B cell (primary cell): Measurements from ENCODE around the gene OOSP4A. TPM values are rescaled to one million over a fixed set of nuclear protein-coding genes. Genes with fewer than 3 reads are reported as not detected.

Source experiments
- ATAC-seq: fragments of 200-7000 bp; cut with Tn5 transposase; one replicate; pipeline ENCODE4 v1.10.0; 2021; ENCODE audit warnings: low read depth, mild to moderate bottlenecking, moderate number of reproducible peaks, moderate library complexity
- CTCF ChIA-PET: fragments of 350-600 bp; sonication (Branson Sonifier 250); formaldehyde crosslinking; loops from one replicate; lab custom pipeline; 2021; ENCODE audit warnings: antibody characterized with exemption, inconsistent platforms; lab: Charles Lee
- POLR2A ChIA-PET: fragments of 350-600 bp; sonication (Branson Sonifier 250); formaldehyde crosslinking; loops from one replicate; lab custom pipeline; 2021; ENCODE audit warnings: antibody characterized with exemption; lab: Charles Lee
- DNase-seq: peaks from one replicate; pipeline ENCODE4 v3.0.0; 2013
- H2AFZ ChIP-seq: 2 replicates; pipeline ENCODE4 v1.6.1; 2012; ENCODE audit warnings: mild to moderate bottlenecking, low read depth, low read length; ENCODE audit not compliant: insufficient read depth, poor library complexity, severe bottlenecking
- H3K27ac ChIP-seq, 2 donors: 1 replicate in 1 of 2; 2 replicates in 1 of 2; pipeline ENCODE4 v1.5.1; 2012 to 2013; ENCODE audit warnings: low read length in 2 of 2, mild to moderate bottlenecking in 2 of 2, moderate library complexity in 1 of 2
- H3K27me3 ChIP-seq, 4 experiments: fragments of 200-600 bp in 1 of 4; sonication (generic) in 1 of 4; replicated peaks in 1 of 4; 1 replicate in 2 of 4; 2 replicates in 2 of 4; pipeline versions ENCODE4 v1.6.1 to v1.7.0; 2013 to 2016; ENCODE audit warnings: low read length in 3 of 4, mild to moderate bottlenecking in 2 of 4, mixed read lengths in 1 of 4, moderate library complexity in 1 of 4; ENCODE audit not compliant: insufficient read depth in 4 of 4, control insufficient read depth in 3 of 4; ENCODE audit errors: control extremely low read depth in 1 of 4
- H3K36me3 ChIP-seq, 2 experiments: replicated peaks in 1 of 2; 1 replicate in 1 of 2; 2 replicates in 1 of 2; pipeline versions ENCODE4 v1.6.1 to v1.7.1; 2013; ENCODE audit warnings: low read length in 1 of 2; ENCODE audit not compliant: insufficient read depth in 2 of 2, control insufficient read depth in 1 of 2; ENCODE audit errors: control extremely low read depth in 1 of 2, extremely low read depth in 1 of 2
- H3K4me1 ChIP-seq, 2 donors: fragments of 200-600 bp in 1 of 2; sonication (generic) in 1 of 2; 1 replicate in 1 of 2; 2 replicates in 1 of 2; pipeline versions ENCODE4 v1.5.1 to v1.6.1; 2013 to 2017; ENCODE audit warnings: low read length in 2 of 2; ENCODE audit not compliant: control insufficient read depth in 2 of 2, insufficient read depth in 2 of 2
- H3K4me2 ChIP-seq: replicated peaks from 2 replicates; pipeline ENCODE3; 2012; ENCODE audit warnings: mild to moderate bottlenecking, low read depth, low read length; ENCODE audit not compliant: poor library complexity, severe bottlenecking
- H3K4me3 ChIP-seq, 5 experiments: fragments of 200-600 bp in 1 of 5; sonication (generic) in 1 of 5; 1 replicate in 3 of 5; 2 replicates in 2 of 5; pipeline versions ENCODE4 v1.5.1 to v1.7.0; 2011 to 2016; ENCODE audit warnings: low read length in 4 of 5, mild to moderate bottlenecking in 4 of 5, low read depth in 2 of 5, control low read depth in 1 of 5, moderate library complexity in 1 of 5; ENCODE audit not compliant: insufficient read depth in 1 of 5; ENCODE audit errors: control extremely low read depth in 1 of 5, extremely low read depth in 1 of 5
- H3K79me2 ChIP-seq: fragments of 200-600 bp; sonication (generic); one replicate; pipeline ENCODE4 v1.6.0; 2016; ENCODE audit warnings: low read length; ENCODE audit not compliant: control insufficient read depth, insufficient read depth
- H3K9ac ChIP-seq: fragments of 200-600 bp; sonication (generic); 2 replicates; pipeline ENCODE4 v1.6.1; 2017; ENCODE audit warnings: mild to moderate bottlenecking, low read length, moderate library complexity
- H3K9me3 ChIP-seq, 3 donors: one replicate each; pipeline versions ENCODE4 v1.6.1 to v1.7.1; 2013; ENCODE audit warnings: low read length in 2 of 3; ENCODE audit not compliant: control insufficient read depth in 2 of 3, insufficient read depth in 1 of 3; ENCODE audit errors: control extremely low read depth in 1 of 3
- H4K20me1 ChIP-seq: 2 replicates; pipeline ENCODE4 v1.6.0; 2012; ENCODE audit warnings: mild to moderate bottlenecking, low read length; ENCODE audit not compliant: insufficient read depth, control insufficient read depth, poor library complexity, severe bottlenecking
- H3K27ac Mint-ChIP-seq: one replicate; pipeline ENCODE4 v1.8.0; 2021; ENCODE audit warnings: mixed read lengths
- H3K27me3 Mint-ChIP-seq: one replicate; pipeline ENCODE4 v1.8.0; 2021; ENCODE audit warnings: mixed read lengths
- H3K4me1 Mint-ChIP-seq: one replicate; pipeline ENCODE4 v1.8.0; 2021; ENCODE audit warnings: mixed read lengths
- H3K4me3 Mint-ChIP-seq: one replicate; pipeline ENCODE4 v1.8.0; 2021; ENCODE audit warnings: mixed read lengths
- H3K9me3 Mint-ChIP-seq: one replicate; pipeline ENCODE4 v1.8.0; 2022; ENCODE audit warnings: mixed read lengths; ENCODE audit not compliant: insufficient read depth
- EZH2 ChIP-seq: IDR thresholded peaks from 2 replicates; pipeline ENCODE4 v1.6.1; 2012; ENCODE audit warnings: borderline replicate concordance, low read depth, mild to moderate bottlenecking, moderate library complexity, low read length; ENCODE audit not compliant: insufficient read depth, poor library complexity, severe bottlenecking
- WGBS: methylation state at CpG from one replicate; pipeline ENCODE4 v1.1.5; 2013; ENCODE audit warnings: missing lambda C conversion rate; ENCODE audit not compliant: insufficient coverage; 5-methylcytosine and 5-hydroxymethylcytosine counted together
- intact Hi-C: fragments of 100-400 bp; cut with micrococcal nuclease; formaldehyde crosslinking; loops from one replicate; pipeline ENCODE4 v1.10.0; 2022
- polyA minus RNA-seq: library from RNA; depleted of rRNA, polyadenylated mRNA; stranded (reverse); fragments of >200 nt; gene quantifications from 2 replicates; pipeline ENCODE4 v1.2.3, GENCODE V29; 2012
- polyA plus RNA-seq: library from polyadenylated mRNA; depleted of rRNA; stranded (reverse); fragments of >200 nt; gene quantifications from 2 replicates; pipeline ENCODE4 v1.2.3, GENCODE V29; 2012
- total RNA-seq, 2 donors: library from RNA; stranded (reverse); fragments of 120-200 nt in 1 of 2; gene quantifications; 1 replicate in 1 of 2; 2 replicates in 1 of 2; pipeline versions ENCODE4 v1.2.3 to v1.2.4, GENCODE V29; 2013 to 2022
- TF ChIP-seq, protein P1 (sequence below): fragments of 200-600 bp; IDR thresholded peaks from one replicate; pipeline ENCODE4 v1.8.0; 2022; ENCODE audit warnings: antibody characterized with exemption, mild to moderate bottlenecking

The OOSP4A gene
- total RNA-seq (not detected in 2 replicates), polyA plus RNA-seq (not detected in 2 replicates), polyA minus RNA-seq (not detected in 2 replicates)
- not detected for total RNA-seq (2013)

DNA sequence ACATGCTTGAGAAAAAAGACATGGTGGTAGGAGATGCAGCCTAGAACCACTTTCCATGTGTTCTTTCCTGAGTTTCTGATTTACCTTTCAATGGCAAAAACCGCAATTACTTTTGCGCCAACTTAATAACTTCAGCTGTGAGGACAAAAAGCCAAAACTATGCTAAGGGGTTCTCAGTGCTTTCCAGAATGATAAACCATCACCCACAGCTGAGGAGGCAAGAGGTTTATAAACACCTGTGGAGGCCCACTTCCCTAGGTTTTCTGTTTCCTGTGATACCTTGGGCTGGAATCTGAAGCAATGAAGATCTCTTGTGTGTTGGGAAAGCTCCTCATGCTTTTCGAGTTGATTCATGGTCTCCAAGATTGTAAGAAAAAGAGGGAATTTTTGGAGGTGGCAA is at the start of gene OOSP4A:
OOSP4A (plus strand) TSS at position 301 of the 400 bp plus-strand sequence; CDS start at position 301, 0 bp downstream.
- no peaks in the 10 kb centered on the region for H3K4me1 Mint-ChIP-seq

DNA sequence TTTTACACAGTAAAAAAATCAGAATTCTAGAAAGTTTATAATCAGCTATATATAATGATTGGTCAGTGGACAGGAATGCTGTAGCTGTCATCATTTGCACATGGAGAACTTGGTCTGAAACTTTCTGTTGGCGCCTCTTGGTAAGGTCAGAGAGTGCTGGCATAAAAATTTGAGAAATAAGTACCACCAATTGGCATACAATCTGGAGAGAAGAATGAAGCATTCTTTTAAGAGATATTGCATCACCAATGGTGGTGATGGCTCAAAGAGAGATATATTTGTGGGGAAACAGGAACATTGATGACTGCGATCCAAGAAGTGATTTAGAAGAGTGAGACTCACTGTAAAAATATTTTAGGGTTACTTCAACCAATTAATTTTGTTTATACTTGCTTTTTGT is 45.4 kb upstream of the OOSP4A start:
- intact Hi-C loops: no loop called here
- CTCF ChIA-PET: no interaction called here

More for the DNA sequence above, at the start of gene OOSP4A:
- H3K27me3 ChIP-seq: no peaks in the 10 kb centered on the region
- H3K9me3 ChIP-seq: no peaks in the 10 kb centered on the region
- POLR2A ChIA-PET: no interaction called here
- intact Hi-C loops: no loop called here
- CTCF ChIA-PET: no interaction called here
- H3K36me3 ChIP-seq: no peaks in the 10 kb centered on the region
- no peak within 1 kb of the TSS for H3K9ac ChIP-seq
- TF ChIP-seq, protein P1, sequence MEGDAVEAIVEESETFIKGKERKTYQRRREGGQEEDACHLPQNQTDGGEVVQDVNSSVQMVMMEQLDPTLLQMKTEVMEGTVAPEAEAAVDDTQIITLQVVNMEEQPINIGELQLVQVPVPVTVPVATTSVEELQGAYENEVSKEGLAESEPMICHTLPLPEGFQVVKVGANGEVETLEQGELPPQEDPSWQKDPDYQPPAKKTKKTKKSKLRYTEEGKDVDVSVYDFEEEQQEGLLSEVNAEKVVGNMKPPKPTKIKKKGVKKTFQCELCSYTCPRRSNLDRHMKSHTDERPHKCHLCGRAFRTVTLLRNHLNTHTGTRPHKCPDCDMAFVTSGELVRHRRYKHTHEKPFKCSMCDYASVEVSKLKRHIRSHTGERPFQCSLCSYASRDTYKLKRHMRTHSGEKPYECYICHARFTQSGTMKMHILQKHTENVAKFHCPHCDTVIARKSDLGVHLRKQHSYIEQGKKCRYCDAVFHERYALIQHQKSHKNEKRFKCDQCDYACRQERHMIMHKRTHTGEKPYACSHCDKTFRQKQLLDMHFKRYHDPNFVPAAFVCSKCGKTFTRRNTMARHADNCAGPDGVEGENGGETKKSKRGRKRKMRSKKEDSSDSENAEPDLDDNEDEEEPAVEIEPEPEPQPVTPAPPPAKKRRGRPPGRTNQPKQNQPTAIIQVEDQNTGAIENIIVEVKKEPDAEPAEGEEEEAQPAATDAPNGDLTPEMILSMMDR: no peak
- TF ChIP-seq EZH2: no peak
- no peaks in the 10 kb centered on the region for H3K4me1 ChIP-seq
- no peak for DNase-seq
- Mint-ChIP-seq H3K27me3 (peaks cover 13% of the 10 kb centered on the region), H3K9me3 (no peaks in the 10 kb centered on the region), H3K27ac (no peak within 1 kb of the TSS), H3K4me3 (no peak within 1 kb of the TSS)
- no peaks in the 10 kb centered on the region for H4K20me1 ChIP-seq
- WGBS: no CpG with 5 or more reads among the region's 3 CpGs
- no peak within 1 kb of the TSS for H2AFZ ChIP-seq
- H3K4me2 ChIP-seq: no peak within 1 kb of the TSS
- H3K4me3 ChIP-seq: no peak within 1 kb of the TSS
- H3K79me2 ChIP-seq: no peaks in the 10 kb centered on the region
- no peak for ATAC-seq
- H3K27ac ChIP-seq: no peak within 1 kb of the TSS

More for the DNA sequence above, 45.4 kb upstream of the OOSP4A start:
- Mint-ChIP-seq H3K4me1 (no peaks in the 10 kb centered on the region), H3K9me3 (peaks cover 16% of the 10 kb centered on the region), H3K27ac (no peak overlapping the region), H3K27me3 (peaks cover 7% of the 10 kb centered on the region), H3K4me3 (no peak overlapping the region)
- Histone ChIP-seq H3K79me2 (no peaks in the 10 kb centered on the region), H3K4me2 (no peak overlapping the region), H3K36me3 (no peaks in the 10 kb centered on the region), H3K27ac (no peak overlapping the region), H4K20me1 (no peaks in the 10 kb centered on the region), H3K9me3 (peaks cover 10 to 24% (median 15%) of the 10 kb centered on the region in 3 donors), H2AFZ (no peak overlapping the region), H3K27me3 (no peaks in the 10 kb centered on the region), H3K4me1 (no peaks in the 10 kb centered on the region), H3K9ac (no peak overlapping the region), H3K4me3 (no peak overlapping the region)
- no peak for TF ChIP-seq EZH2
- TF ChIP-seq, protein P1: no peak
- no CpG with 5 or more reads among the region's 2 CpGs for WGBS
- DNase-seq (no peak), ATAC-seq (no peak)
- POLR2A ChIA-PET: no interaction called here
